C4-2B (cell line): ENCODE results near the gene KIRREL2.

Experiments
- CTCF ChIP-seq: fragments of 450-650 bp; conservative IDR thresholded peaks from 2 replicates; pipeline ENCODE4 v1.5.1; 2017; ENCODE audit warnings: mild to moderate bottlenecking
- ZFX ChIP-seq: fragments of 450-650 bp; IDR thresholded peaks from 2 replicates; pipeline ENCODE4 v1.6.1; 2017

GRCh38 chr19:35883882-35884281 is 27.2 kb downstream of the KIRREL2 start:
- TF ChIP-seq CTCF (no peak), ZFX (no peak)
